Measurements from ENCODE around the gene CKAP4.

CKAP4 gene

GRCh38 chr12:106197906-106198623 lies 49.8 kb downstream of the CKAP4 start:
- DNase-seq (ENCODE audit: low read depth): no peak

- no peak for DNase-seq (ENCODE audit: low read depth)
Observed at GRCh38 chr12:106195621-106196027, 52.2 kb downstream of the CKAP4 start.

DNA sequence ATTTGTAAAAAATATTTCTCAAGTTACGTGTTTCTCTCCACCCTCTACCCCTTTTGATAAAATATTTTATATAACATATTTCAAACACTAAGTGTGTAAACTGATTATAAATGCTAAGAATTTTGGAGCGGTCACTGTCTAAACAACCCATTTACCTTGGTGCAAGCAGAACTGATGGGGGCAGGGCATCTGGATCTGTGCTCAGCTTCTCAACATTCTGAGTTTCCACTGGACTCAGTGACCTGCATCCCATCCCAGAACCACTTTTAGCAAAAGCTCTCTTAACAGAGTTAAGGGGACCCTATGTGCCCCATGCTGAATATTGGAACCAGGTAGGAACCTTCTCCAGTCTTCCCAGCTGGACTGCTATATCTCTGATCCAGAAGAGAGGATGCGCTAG lies 53.5 kb downstream of the CKAP4 start:
- no peak for DNase-seq (ENCODE audit: low read depth)

DNA sequence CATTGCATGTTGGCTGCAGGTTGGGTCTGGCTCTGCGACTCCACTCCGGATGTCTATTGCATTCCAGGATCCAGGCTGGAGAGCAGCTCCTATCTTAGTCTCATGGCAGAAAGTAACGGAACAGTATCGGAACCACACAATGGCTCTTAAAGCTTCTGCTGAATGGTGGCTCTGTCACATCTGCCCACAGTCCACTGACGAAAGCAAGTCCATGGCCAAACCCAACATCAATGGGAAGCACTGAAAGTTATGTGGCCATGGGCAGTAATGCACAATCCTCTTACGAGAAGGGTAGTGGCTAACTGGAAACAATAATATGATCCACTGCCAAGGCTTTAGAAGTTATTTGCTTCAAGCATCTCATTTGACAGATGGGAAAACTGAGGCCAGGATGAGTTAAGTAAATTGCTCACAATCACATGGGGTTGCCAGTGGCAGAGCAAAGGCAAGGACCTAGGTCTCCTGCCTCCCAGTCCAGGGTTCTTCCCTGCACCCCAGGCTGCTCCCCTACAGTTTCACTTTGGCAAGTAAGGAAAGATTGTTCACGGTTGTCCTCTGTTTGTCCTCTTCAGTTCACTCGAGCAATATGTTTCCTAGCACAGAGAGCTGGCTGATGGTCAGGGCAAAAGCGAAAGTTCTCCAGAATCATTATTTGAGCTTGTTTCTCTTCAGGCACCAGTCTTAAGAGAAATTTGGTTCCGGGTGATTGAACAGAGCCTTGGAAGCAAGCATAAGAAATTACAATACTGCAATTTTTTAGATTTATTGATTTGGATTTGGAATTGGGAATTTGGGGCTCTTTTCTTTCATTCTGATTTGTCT lies 54.2 kb downstream of the CKAP4 start:
- DNase-seq (ENCODE audit: low read depth): no peak

DNA sequence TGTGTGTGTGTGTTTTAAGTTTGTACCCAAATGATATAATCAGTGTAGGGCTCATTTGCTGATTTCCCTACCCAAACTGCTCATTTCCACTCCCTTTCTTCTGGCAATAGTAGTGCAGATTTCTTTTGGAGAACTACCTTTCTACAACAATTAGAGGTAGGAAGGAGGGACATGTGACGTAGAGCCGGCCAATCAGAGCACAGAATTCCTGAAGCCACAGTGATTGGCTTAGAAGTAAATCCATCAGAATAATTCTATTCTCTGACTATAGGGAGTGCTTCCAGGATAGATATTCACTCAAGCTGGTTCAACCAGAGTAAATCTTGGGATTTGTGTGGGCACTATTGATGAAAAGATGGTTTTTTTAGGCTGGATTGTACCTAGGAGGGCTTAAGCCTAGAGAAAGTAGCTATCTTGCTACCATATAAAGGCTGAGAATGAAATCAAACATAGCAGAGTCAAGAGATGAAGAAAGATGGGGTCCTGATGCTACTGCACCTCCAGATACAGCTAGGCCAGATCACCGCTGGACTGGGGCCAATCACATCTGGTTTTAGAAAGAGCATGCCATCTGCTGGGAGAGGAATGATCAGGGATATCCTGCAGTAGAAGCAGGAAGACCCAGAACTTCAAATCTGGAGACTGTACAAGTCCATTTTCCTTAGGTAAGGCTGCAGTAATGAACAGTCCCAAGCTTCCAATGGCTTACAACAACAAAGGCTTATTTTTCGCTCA lies 55.0 kb downstream of the CKAP4 start:
- DNase-seq (ENCODE audit: low read depth): no peak

DNA sequence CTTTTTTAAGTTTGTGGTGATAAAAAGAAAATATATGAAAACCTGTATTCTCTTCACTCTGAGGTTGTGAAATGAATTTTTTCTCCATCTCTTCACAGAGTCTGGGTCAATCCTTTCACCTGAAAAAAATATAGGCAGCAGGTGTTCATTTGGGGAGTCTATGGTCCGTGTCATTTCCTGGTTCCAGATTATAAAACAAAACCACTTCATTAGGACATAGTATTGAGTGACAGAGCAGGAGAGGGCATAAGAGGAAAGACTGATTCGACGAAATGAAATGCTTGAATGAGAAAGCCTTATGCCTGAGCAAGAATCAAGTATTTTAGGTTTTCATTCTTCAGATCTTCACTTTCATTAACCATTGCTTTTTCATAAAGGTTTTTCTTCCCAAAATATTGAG lies 57.2 kb downstream of the CKAP4 start:
- DNase-seq (ENCODE audit: low read depth): no peak

GRCh38 chr12:106189341-106189740 lies 58.5 kb downstream of the CKAP4 start:
- DNase-seq (ENCODE audit: low read depth): no peak

- DNase-seq (ENCODE audit: low read depth): no peak
Observed at GRCh38 chr12:106188256-106188655, 59.6 kb downstream of the CKAP4 start.
